Spinal cord (tissue), 10 donors: ENCODE data around the gene ORC1. TPM values are rescaled to one million over a fixed set of nuclear protein-coding genes. Genes with fewer than 3 reads are reported as not detected.

ENCODE experiments used
- DNase-seq, 6 donors: peaks; one replicate each; pipeline versions ENCODE4 v3.0.0 to v3.0.0-alpha.2; 2013 to 2015; ENCODE audit warnings: low spot score in 6 of 6, low read depth in 4 of 6
- H3K27ac ChIP-seq: one replicate; pipeline ENCODE4 v1.5.1; 2013; ENCODE audit warnings: low read depth, low read length, control low read depth
- H3K27me3 ChIP-seq: one replicate; pipeline ENCODE4 v1.6.1; 2013; ENCODE audit warnings: low read length; ENCODE audit not compliant: control insufficient read depth, insufficient read depth
- H3K36me3 ChIP-seq: one replicate; pipeline ENCODE4 v1.6.1; 2013; ENCODE audit warnings: low read length; ENCODE audit not compliant: control insufficient read depth, insufficient read depth
- H3K4me1 ChIP-seq: one replicate; pipeline ENCODE4 v1.6.1; 2013; ENCODE audit warnings: low read length; ENCODE audit not compliant: control insufficient read depth, insufficient read depth
- H3K4me3 ChIP-seq: one replicate; pipeline ENCODE4 v1.5.1; 2013; ENCODE audit warnings: low read depth, low read length, control low read depth
- H3K9me3 ChIP-seq: one replicate; pipeline ENCODE4 v1.6.1; 2013; ENCODE audit warnings: low read length; ENCODE audit not compliant: control insufficient read depth, insufficient read depth
- WGBS: methylation state at CpG from one replicate; pipeline ENCODE4 v1.1.5; 2013; ENCODE audit warnings: missing lambda C conversion rate; ENCODE audit not compliant: insufficient coverage; 5-methylcytosine and 5-hydroxymethylcytosine counted together
- polyA plus RNA-seq, 2 donors: library from polyadenylated mRNA; unstranded; fragments of 120-200 nt; gene quantifications; one replicate each; pipeline ENCODE4 v1.2.1, GENCODE V29; 2013; ENCODE audit not compliant: insufficient read length in 2 of 2
- total RNA-seq, 2 donors: library from RNA; depleted of rRNA in 1 of 2; stranded (reverse); fragments of 120-200 nt in 1 of 2; fragments of >200 nt in 1 of 2; gene quantifications; one replicate each; pipeline versions ENCODE4 v1.2.3 to v1.2.4, GENCODE V29; 2013 to 2014
- donor health status: healthy.

The ORC1 gene
- total and polyA plus RNA-seq, 4 donors = 2.5 to 3.2 (median 2.6) TPM

DNA sequence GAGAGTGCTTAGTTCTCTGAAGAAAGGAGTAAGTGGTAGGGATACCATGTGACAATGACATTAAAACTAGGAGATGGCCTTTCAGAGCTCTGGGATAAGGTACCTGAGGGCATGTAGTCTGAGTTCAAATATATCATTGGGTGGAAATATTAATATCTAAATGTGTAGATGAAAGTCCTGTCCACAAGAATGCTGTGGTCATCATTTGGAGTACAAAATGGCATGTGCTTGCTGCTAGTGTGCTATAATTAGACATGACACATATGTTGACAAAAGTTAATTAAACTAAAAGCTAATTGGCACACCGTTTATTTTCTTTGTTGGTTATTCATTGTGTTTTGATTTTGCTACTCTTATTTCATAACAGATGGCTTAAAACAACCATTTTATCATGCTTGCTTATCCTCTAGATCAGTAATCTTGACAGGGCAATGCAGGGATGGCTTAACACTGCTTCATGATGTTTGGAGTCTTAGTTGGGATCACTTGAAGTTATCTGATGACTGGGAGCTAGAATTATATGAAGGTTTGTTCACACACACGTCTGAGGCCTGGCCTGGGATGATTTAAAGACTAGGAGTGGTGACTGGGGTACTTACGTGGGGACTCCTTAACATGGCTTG, 69.2 kb downstream of the ORC1 start:
- Histone ChIP-seq H3K27me3 (no peaks in the 10 kb centered on the region), H3K27ac (no peak overlapping the region), H3K36me3 (peaks cover 7% of the 10 kb centered on the region), H3K4me1 (no peaks in the 10 kb centered on the region), H3K4me3 (no peak overlapping the region), H3K9me3 (no peaks in the 10 kb centered on the region)
- 60% methylated on average over 1 of the region's 3 CpGs for WGBS
- no peak for DNase-seq

DNA sequence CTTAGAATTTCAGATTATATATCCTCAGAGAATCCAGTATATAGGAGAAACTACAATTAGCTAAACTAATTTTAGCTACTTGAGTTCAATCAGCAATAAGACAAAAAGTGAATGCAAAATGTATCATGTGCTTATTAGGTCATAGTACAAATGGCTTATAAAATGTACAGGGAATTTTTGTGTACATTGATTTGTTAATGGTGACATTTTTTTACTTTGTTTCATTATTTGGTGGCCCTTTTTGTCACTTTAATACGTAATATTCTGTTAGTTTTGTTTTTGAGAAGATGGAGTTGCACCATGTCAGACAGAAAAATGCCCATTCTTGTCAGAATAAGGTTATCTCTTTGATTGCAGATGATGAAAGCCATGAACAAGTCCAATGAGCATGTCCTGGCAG, 71.8 kb downstream of the ORC1 start:
- Histone ChIP-seq H3K4me1 (no peaks in the 10 kb centered on the region), H3K27me3 (no peaks in the 10 kb centered on the region), H3K36me3 (peaks cover 4% of the 10 kb centered on the region), H3K4me3 (no peak overlapping the region), H3K27ac (no peak overlapping the region), H3K9me3 (no peaks in the 10 kb centered on the region)
- WGBS = 100% methylated on average over 1 of the region's 1 CpG
- no peak for DNase-seq

DNA sequence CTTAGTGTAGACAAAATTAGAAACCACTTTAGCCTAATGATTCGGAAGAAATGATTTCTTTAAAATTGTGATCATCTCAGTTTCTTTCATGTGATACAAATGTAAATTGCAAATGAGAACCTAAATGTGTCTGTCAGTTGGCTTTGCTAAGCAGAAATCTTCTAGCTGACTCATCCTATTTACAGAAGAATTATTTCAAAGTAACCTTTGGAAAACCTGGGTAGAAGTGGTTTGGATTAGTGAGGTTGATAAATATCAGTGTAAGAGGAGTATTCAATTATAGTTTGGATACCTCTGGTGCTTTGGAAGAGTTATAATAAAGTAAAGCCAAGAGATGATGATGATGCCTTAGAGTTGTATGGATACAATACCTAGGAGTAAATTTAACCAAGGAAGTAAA, 75.6 kb downstream of the ORC1 start:
- Histone ChIP-seq H3K9me3 (no peaks in the 10 kb centered on the region), H3K4me1 (no peaks in the 10 kb centered on the region), H3K36me3 (peaks cover 6% of the 10 kb centered on the region), H3K27ac (no peak overlapping the region), H3K27me3 (no peaks in the 10 kb centered on the region), H3K4me3 (no peak overlapping the region)
- DNase-seq = no peak
- whole genome bisulfite sequencing = no CpG with 5 or more reads among the region's 1 CpG

DNA sequence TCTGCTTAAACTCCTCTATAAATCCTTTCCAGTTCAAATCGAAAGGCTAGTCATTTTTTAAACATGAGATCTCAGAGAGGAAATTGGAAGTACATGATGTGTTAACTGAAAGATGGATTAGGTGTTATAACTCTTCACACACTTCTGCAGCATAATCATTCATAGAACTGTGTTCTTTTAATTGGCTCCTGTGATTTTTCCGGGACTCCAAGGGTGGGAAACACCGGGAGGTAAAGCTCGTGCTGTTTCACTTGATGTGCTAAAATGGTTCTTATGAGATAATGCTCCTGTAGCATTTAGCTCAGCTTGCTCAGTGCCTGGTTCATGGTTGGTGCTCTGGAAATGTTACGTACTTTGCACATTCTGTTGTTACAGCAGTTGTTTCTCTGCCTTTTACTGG, 78.4 kb downstream of the ORC1 start:
- no peaks in the 10 kb centered on the region for H3K9me3 ChIP-seq
- no peak overlapping the region for H3K27ac ChIP-seq
- H3K36me3 ChIP-seq = peaks cover 6% of the 10 kb centered on the region
- peak in 1 of 6 donors; percentile 68 for DNase-seq
- H3K27me3 ChIP-seq = no peaks in the 10 kb centered on the region
- H3K4me1 ChIP-seq = no peaks in the 10 kb centered on the region
- 75% methylated on average over 3 of the region's 5 CpGs for WGBS
- H3K4me3 ChIP-seq = no peak overlapping the region

DNA sequence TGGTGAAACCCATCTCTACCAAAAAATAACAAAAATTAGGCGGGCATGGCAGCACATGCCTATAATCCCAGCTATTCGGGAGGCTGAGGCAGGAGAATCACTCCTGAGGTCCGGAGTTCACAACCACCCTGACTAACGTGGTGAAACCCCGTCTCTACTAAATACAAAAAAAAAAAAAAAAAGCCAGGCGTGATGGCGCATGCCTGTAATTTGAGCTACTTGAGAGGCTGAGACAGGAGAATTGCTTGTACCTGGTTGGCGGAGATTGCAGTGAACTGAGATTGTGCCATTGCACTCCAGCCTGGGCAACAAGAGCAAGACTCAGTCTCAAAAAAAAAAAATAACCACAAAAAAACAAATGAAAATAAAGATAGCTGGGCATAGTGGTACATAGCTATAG, 80.5 kb downstream of the ORC1 start:
- no peak for DNase-seq
- no peaks in the 10 kb centered on the region for H3K27me3 ChIP-seq
- 94% methylated on average over 2 of the region's 8 CpGs for WGBS

More for the DNA sequence above, 80.5 kb downstream of the ORC1 start:
- Histone ChIP-seq H3K36me3 (peaks cover 6% of the 10 kb centered on the region), H3K27ac (no peak overlapping the region), H3K4me1 (no peaks in the 10 kb centered on the region), H3K9me3 (no peaks in the 10 kb centered on the region), H3K4me3 (no peak overlapping the region)

Other genes starting within 250 kb of the ORC1 start
- gene CC2D1B, start 38.2 kb downstream of the ORC1 start, total RNA-seq = 10 to 100 TPM in 1 of 2 donors, 1 to 10 TPM in 1; 9.2 to 25.3 TPM
- 10 to 100 TPM; 24.8 to 26.0 TPM for gene CC2D1B, start 38.2 kb downstream of the ORC1 start, polyA plus RNA-seq
- gene PRPF38A, start 179 bp upstream of the ORC1 start, total RNA-seq = 10 to 100 TPM; 20.3 to 31.8 TPM
- gene PRPF38A, start 179 bp upstream of the ORC1 start, polyA plus RNA-seq = 10 to 100 TPM; 62.0 to 67.8 TPM
- 10 to 100 TPM; 76.5 to 92.5 TPM for gene TUT4, start 148.7 kb upstream of the ORC1 start, total RNA-seq
- gene TUT4, start 148.7 kb upstream of the ORC1 start, polyA plus RNA-seq = 10 to 100 TPM; 59.8 to 99.8 TPM
- 10 to 100 TPM; 48.3 to 85.6 TPM for gene GPX7, start 197.9 kb upstream of the ORC1 start, total RNA-seq
- gene GPX7, start 197.9 kb upstream of the ORC1 start, polyA plus RNA-seq = 10 to 100 TPM; 32.4 to 38.1 TPM
- 1 to 10 TPM in 1 of 2 donors, under 1 TPM in 1; 0.30 to 1.1 TPM for gene SHISAL2A, start 228.7 kb upstream of the ORC1 start, total RNA-seq
- 1 to 10 TPM; 1.9 to 2.1 TPM for gene SHISAL2A, start 228.7 kb upstream of the ORC1 start, polyA plus RNA-seq